ENCODE measurements around the gene VILL. TPM values are rescaled to one million over a fixed set of nuclear protein-coding genes. Genes with fewer than 3 reads are reported as not detected.

The VILL gene
- polyA plus RNA-seq, 1 of the 3 experiments (the other 2 are of a cell fraction): 8.8 TPM

GRCh38 chr3:37993820-37994638 lies 3.4 kb downstream of the VILL start:
- ChIA-PET CTCF (interaction anchor here (0.9 to 1.6 kb wide), 2 partner anchors 138 to 139 kb away, joined by 3 to 4 read pairs; no protein-coding TSS in a partner anchor), POLR2A (interaction anchor here (0.7 to 1.0 kb wide), 3 partner anchors 48 to 143 kb away, joined by 3 to 4 read pairs (median 4); partner anchors contain the start of gene ACAA1)

More at GRCh38 chr3:37993820-37994638, 3.4 kb downstream of the VILL start:
- Histone ChIP-seq H3K27ac (ENCODE audit: low read depth in 2 of 2, low read length in 1 of 2) (peak overlapping the region; percentile 54 to 77), H3K9ac (peak overlapping the region; percentile 77), H4K20me1 (ENCODE audit: insufficient read depth) (no peaks in the 10 kb centered on the region), H2AFZ (ENCODE audit: low read depth) (peak overlapping the region; percentile 99), H3K27me3 (ENCODE audit: insufficient read depth) (no peaks in the 10 kb centered on the region), H3F3A (replicated peaks; ENCODE audit: insufficient read depth) (peaks cover 4% of the 10 kb centered on the region), H3K79me2 (ENCODE audit: insufficient read depth) (no peaks in the 10 kb centered on the region), H3K9me2 (no peaks in the 10 kb centered on the region), H3K4me1 (ENCODE audit: control insufficient read depth in 1 of 2, insufficient read depth in 2 of 2, low read depth in 1 of 2, low read length in 1 of 2) (peaks cover 5 to 15% of the 10 kb centered on the region in 2 experiments; a peak in 3 of 4 replicates), H3K9me3 (no peaks in the 10 kb centered on the region), H3K36me3 (replicated peaks in 1 of 2; ENCODE audit: control insufficient read depth in 1 of 2, insufficient read depth in 2 of 2, low read length in 1 of 2) (no peaks in the 10 kb centered on the region), H3K4me3 (ENCODE audit: low read depth in 2 of 2, low read length in 1 of 2) (peak overlapping the region; percentile 62 to 69), H3K4me2 (peak overlapping the region; percentile 89)
- DNase-seq: peak; percentile 82
- 25% methylated on average over 39 of the region's 49 CpGs for WGBS (ENCODE audit: low lambda C conversion rate)
- TF ChIP-seq SMC3 (IDR thresholded peaks at IDR 0.05; ENCODE audit: low read depth, low read length): no peak
- TF ChIP-seq GABPA (IDR thresholded peaks at IDR 0.05; ENCODE audit: low read depth): peak; percentile 68
- no peak for TF ChIP-seq REST (IDR thresholded peaks at IDR 0.05; ENCODE audit: low read depth, low read length)
- TF ChIP-seq JUND (IDR thresholded peaks at IDR 0.05): no peak
- no peak for TF ChIP-seq FOSL2 (IDR thresholded peaks at IDR 0.05; ENCODE audit: borderline replicate concordance, low read depth)
- peak; percentile 26; the same call in 1 of the 2 replicates for TF ChIP-seq SIN3A (IDR thresholded peaks at IDR 0.05; ENCODE audit: borderline replicate concordance, low read depth, low read length)
- no peak for TF ChIP-seq TAF1 (IDR thresholded peaks at IDR 0.05; ENCODE audit: borderline replicate concordance, low read depth, low read length)
- TF ChIP-seq TEAD4 (IDR thresholded peaks at IDR 0.05; ENCODE audit: borderline replicate concordance, insufficient read depth): no peak
- TF ChIP-seq USF1 (IDR thresholded peaks at IDR 0.05; ENCODE audit: borderline replicate concordance, low read depth): peak; percentile 65
- peak; percentile 95 for TF ChIP-seq MAX (IDR thresholded peaks at IDR 0.05; ENCODE audit: low read depth)
- TF ChIP-seq POLR2AphosphoS5 (IDR thresholded peaks at IDR 0.05; ENCODE audit: low read depth, low read length): peak; percentile 43; the same call in 1 of the 2 replicates
- 0 out of 2 replicates have a peak, but pooled peaks have one; percentile 44 for TF ChIP-seq MXI1 (IDR thresholded peaks at IDR 0.05; ENCODE audit: low read depth, low read length)
- TF ChIP-seq CTCF (IDR thresholded peaks at IDR 0.05): no peak
- no peak for TF ChIP-seq EZH2phosphoT487 (IDR thresholded peaks at IDR 0.05; ENCODE audit: borderline replicate concordance, low read depth)
- 0 out of 2 replicates have a peak, but pooled peaks have one; percentile 51 for TF ChIP-seq FOXJ3 (CRISPR knock-in tag; IDR thresholded peaks at IDR 0.05)
- peak; percentile 79 for TF ChIP-seq ELF1 (IDR thresholded peaks at IDR 0.05)

Data from SK-N-SH (cell line).